Activated CD4-positive, alpha-beta T cell treated with anti-CD3 and anti-CD28 coated beads, Interleukin-2, amount 50 U/mL, for 24 hours (primary cell): Measurements from ENCODE around the gene RRP12.
"Not testable (repeated sequence)": the region's sequence is repeated elsewhere in the genome, so short reads cannot be mapped to it uniquely, and the experiment has no call there.

Experiments used
- DNase-seq, 2 donors: peaks; one replicate each; pipeline ENCODE4 v3.0.0-alpha.2; 2020; ENCODE audit warnings: low read depth in 1 of 2, low spot score in 1 of 2

RRP12 gene

DNA sequence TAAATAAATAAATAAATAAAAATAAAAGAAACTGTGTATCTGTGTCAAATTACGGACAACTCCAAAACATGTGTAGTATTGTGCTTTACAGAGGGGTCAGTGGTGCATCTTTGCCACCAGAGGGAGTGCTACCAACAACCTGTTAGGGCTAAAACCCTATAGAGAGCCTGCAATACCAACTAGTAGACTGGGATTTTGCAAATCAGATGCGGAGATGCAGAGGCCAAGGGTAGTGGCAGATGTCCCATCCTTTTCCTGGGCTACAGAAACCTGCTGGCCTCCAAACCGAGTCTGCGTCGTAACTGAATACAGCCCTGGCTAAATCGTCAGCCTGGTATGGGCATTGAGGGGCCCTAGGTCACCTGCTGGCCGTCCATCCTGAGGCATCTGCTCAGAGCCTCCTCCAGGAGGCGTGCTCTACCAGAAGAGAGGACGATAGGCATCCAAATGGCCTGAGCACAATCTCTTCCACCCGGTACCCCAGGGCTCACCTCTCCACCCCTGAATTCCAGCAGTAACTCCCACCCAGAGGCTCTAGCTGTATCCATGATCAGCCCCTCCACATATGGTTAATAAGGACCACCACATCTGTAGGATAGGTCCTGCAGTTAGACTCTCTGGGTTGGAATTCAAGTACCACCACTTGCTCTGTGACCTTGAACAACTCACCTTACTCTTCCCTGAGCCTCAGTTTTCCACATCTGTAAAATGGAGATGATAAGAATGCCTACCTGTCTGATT, 6.2 kb upstream of the RRP12 start:
- DNase-seq = peak in 1 of 2 donors; percentile 69

- DNase-seq = not testable (repeated sequence)
Measured at GRCh38 chr10:97406483-97406882, 5.3 kb upstream of the RRP12 start.

- DNase-seq = no peak
Measured at GRCh38 chr10:97406064-97406463, 4.9 kb upstream of the RRP12 start.

GRCh38 chr10:97404044-97404443, 2.9 kb upstream of the RRP12 start:
- no peak for DNase-seq

DNA sequence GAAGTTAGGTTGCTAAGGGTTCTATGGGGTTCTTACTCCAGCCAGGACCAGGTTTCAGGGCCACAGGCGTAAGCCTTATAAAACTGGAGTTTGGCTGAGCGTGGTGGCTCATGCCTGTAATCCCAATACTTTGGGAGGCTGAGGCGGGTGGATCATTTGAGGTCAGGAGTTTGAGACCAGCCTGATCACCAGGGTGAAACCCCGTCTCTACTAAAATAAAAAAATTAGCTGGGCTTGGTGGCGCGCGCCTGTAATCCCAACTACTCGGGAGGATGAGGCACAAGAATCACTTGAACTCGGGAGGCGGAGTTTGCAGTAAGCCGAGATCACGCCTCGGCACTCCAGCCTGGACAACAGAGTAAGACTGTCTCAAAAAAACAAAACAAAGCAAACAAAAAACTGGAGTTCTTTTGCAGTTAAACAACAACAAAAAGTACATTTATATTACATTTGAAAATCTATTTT, 347 bp upstream of the RRP12 start:
- DNase-seq = no peak

GRCh38 chr10:97399843-97400545, 1.1 kb downstream of the RRP12 start:
- DNase-seq = no peak

DNA sequence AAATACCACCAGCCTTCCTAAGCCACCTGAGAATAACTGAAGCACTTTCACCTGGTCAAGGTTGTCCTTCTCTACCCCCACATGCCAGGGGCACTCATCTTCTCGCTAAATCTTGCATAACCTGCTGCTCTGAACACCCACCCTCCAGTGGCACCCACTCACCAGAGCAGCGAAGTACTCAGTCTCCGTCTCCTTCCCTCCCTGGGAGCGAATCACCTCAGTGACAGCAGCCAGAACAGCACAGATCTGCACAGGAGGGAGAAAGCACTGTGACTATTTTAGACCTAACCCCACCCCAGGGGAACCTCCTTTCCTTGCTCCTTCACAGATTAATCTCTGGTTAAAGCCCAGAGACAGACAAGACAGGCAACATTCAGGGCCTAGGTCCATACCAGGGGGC, 5.1 kb downstream of the RRP12 start:
- no peak for DNase-seq

GRCh38 chr10:97393034-97393573, 8.0 kb downstream of the RRP12 start:
- DNase-seq = no peak

- no peak for DNase-seq
Measured at GRCh38 chr10:97390091-97390490, 11.0 kb downstream of the RRP12 start.

DNA sequence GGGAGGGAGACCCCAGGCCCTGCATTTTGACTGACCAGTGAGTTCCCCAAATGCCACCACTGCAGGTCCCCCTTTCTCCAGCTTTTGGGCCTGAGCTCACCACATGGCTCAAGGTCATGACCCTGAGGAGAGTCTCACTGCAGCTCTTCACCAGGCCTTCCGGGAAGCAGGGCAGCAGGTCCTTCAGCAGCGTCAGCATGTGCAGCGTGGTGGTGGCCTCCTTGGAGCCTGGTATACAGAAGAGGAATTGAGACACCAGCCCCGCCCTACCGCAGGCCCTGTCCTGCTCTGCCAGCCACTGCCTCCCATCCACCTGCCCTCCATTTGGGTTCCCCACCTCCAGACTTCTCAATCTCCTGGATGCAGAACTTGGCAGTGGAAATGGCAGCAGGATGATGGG, 13.0 kb downstream of the RRP12 start:
- no peak for DNase-seq

DNA sequence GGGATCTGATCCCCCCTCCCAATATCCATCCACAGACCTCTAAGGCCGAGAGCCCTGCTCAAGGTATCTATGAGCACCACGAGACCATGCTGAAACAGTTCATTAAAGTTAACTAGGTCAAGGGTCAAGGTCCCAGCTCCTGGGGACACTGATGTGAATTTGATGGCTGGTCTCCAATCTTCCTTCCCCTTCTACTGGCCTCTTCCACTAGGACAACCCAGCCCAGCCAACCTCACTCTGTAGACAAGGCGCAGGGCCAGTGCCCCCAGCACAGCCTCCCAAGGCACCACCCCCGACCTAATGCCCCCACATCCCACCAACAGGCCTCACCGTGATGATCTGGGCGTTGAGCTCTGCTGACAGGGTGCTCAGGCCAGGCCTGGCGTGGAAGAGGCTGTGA, 15.6 kb downstream of the RRP12 start:
- DNase-seq = no peak

DNA sequence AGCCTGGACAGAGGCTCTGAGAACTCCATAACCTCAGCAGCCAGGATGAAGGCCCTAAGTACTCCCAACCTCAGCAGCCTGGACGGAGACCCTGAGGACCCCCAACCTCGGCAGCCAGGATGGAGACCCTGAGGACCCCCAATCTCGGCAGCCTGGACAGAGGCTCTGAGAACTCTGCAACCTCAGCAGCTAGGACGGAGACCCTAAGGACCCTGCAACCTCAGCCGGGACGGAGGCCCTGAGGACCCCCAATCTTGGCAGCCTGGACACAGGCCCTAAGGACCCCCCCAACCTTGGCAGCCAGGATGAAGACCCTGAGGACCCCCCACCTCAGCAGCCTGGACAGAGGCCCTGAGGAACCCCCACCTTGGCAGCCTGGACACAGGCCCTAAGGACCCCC, 16.5 kb downstream of the RRP12 start:
- no peak for DNase-seq

GRCh38 chr10:97384156-97384555, 17.0 kb downstream of the RRP12 start:
- no peak for DNase-seq

DNA sequence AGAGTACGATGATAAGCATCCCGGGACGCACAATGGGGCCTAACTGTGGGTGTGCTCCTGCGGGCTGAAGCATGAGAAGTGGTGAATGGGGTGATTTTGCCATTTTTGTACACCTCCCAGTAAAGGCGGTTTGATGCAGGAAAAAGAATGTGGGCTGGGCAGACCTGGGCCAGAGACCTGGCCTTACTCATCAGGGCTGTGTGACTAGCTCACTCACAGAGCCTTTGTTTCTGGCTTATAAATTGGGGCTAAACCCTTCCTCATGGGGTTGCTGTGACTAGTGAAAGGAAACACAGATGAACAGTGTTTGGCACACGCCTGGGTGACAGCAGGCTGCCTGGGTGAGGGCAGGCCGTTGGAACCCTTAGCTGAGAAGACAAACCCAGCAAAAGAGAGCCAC, 18.0 kb downstream of the RRP12 start:
- DNase-seq = no peak

GRCh38 chr10:97381626-97382025, 19.5 kb downstream of the RRP12 start:
- DNase-seq = no peak

- no peak for DNase-seq
Measured at GRCh38 chr10:97380516-97380915, 20.6 kb downstream of the RRP12 start.

DNA sequence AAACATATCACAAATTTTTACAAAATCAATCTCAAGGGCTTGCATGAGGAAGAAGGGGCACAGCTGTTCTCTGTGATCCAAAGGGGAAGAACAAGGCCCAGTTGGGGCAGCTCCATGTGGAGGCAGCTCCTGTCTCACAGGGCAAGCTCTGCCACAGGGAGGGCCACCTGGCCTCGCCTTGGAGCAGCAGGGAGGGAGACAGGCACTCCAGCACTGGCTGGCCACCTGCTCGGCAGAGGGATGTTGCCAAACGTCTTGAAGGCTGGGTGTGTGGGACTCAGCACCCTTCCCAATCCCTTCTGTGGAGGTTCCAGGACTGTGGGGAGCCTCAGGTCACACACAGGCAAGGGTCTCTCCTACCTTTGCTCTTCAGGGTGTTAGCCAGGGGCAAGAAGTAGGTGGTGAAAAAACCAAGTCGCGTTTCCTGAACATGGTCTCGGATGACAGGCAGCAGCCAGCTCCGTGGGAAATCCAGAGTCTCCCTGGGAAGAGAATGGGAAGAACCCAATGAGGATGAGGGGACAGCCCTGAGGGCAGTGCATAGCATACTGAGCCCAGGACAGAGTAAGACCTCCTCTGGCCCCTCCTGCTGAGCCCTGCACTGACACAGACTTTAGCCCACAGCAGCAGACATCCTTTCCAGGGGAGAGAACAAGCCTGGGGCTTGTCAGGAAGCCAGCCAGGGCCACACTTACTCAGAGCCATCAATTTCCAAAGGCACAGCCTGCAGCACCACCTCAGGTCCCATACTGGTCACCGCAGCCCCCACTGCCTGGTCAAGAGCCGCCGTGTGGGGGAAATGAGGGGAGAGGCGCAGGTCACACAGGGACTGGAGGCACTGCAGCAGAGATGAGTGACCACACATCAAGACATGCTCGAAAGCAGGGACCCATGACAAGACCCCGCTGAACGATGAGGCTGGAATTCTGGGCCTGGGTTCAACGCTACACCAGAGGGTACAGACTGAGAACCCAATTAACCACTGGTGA, 21.9 kb downstream of the RRP12 start:
- DNase-seq = no peak

- no peak for DNase-seq
Measured at GRCh38 chr10:97376413-97376812, 24.7 kb downstream of the RRP12 start.

GRCh38 chr10:97373456-97373855, 27.7 kb downstream of the RRP12 start:
- no peak for DNase-seq

DNA sequence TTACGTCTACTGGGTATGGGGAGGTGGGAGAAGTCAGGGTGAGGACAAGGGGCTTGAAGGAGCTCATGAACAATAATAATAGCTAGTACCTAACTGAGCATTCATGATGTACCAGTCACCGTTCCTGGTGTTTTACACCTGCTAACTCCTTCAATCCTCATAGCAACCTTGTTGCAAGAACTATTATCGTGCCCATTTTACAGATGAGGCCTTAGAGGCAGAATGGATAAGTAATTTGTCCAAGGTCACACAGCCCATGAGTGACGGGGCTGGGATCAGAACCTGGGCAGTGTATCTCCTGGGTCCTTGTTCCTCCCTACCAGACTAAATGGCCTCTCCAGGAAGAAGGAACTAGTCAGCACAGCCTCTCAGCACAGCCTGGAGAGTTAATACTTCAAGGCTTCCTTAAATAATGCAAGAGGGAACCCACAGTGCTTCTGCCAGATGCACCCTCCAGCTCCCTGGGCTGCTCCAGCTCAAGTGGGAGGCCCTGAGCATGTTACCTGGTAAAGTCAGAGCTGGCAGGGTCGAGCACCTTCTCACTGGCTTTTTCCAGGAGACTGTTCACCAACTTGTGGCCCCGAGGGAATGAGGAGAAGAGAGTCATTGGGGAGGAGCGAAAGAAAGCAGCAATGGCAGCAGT, 28.8 kb downstream of the RRP12 start:
- DNase-seq = no peak

DNA sequence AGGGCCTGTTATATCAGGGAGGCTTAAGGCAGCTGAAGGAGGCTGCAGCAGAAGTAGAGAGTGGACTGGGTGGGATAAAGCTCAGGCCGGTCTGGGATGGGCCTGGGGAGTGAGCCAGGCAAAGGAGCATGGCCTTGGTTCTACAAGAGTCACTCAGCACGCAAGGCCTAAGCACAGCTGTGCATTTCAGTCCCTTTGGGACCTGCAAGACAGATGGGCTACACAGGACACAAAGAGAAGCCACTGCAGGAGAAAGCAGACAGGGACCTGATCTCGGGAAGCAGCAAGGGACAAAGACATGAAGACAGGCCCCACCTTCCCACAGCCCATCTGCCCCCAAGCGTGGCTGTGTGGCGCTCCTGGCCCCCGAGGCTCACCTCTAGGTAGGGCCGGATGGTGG, 29.4 kb downstream of the RRP12 start:
- no peak for DNase-seq
